Hypothalamus (tissue), 51 donors: Measurements from ENCODE around the gene RAP2C.
A peak's percentile ranks its signal among the peaks of the same experiment; 100 is the strongest.
"Not testable (repeated sequence)": the region's sequence is repeated elsewhere in the genome, so short reads cannot be mapped to it uniquely, and the experiment has no call there.

Experiments
- DNase-seq, 51 donors: peaks; one replicate each; lab custom pipeline; 2025; lab: John Stamatoyannopoulos, UW

Gene RAP2C

DNA sequence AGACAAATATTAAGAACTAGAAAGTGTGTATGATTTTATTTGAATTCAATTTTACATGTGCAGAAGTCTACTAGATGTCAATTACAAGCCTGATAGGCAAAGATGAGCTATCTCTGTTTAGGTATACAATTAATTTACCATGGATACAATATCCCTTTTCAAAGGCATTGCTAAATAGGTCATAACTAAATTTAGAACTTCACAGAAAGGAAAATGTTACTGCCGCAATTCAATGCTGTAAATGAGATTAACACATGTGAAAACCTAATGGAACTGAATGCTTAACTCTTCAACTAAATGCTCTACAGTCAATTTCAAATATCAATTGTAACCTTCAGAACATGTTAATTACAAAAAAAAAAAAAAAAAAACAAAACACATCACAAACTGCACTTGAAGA, 14.6 kb downstream of the RAP2C start:
- DNase-seq, result no peak

DNA sequence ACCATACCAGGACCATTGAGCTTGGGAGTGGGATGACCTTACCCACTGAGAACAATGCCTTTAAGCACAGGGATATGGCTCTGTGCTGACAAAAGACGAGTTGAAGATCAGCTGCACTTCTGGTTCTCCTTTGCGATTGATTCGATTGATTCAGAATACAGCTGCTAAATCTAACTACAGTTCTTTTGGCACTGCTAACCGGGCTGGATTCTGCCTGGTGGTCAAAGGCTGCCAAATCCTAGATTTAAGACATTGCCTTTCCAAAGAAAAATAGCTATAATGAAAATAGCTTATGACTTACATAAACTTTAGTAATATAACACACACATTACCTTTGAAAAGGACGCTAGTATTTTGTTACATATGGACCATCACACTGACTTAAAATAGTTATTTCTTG, 18.3 kb downstream of the RAP2C start:
- DNase-seq, result no peak

- DNase-seq, result no peak
Measured at GRCh38 chrX:132199941-132200340, 19.3 kb downstream of the RAP2C start.

DNA sequence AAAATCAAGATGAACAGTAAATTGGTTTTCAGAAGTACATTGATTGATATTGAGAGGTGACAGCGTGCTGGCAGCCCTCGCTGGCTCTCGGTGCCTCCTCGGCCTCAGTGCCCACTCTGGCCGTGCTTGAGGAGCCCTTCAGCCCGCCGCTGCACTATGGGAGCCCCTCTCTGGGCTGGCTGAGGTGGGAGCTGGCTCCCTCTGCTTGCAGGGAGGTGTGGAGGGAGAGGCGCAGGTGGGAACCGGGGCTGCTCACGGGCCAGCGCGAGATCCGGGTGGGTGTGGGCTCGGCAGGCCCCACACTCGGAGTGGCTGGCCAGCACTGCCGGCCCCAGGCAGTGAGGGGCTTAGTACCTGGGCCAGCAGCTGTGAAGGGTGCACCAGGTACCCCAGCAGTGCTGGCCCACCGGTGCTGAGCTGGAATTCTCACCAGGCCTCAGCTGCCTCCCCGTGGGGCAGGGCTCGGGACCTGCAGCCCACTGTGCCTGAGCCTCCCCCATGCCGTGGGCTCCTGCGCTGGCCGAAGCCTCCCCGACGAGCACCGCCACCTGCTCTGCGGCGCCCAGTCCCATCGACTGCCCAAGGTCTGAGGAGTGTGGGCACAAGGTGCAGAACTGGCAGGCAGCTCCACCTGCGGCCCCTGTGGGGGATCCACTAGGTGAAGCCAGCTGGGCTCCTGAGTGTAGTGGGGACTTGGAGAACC, 25.2 kb downstream of the RAP2C start:
- no peak for DNase-seq

DNA sequence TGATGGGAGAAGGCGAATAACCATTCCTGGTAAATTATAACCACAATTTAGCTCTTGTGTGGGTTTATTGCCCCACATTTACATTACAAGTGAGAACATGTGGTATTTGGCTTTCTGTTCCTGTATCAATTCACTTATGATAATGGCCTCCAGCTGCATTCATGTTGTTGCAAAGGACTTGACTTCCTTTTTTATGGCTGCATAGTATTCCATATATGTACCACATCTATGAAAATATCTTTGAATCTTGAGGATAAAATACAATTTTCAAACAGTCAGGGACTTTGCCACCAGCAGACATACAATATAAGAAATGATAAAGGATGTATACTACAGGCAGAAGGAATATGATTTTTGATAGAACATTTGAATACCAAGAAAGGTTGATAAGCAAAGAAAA, 27.3 kb downstream of the RAP2C start:
- no peak for DNase-seq

- no peak for DNase-seq
Measured at GRCh38 chrX:132188175-132188574, 31.1 kb downstream of the RAP2C start.

GRCh38 chrX:132187451-132187850, 31.8 kb downstream of the RAP2C start:
- DNase-seq, result no peak

GRCh38 chrX:132184871-132185270, 34.4 kb downstream of the RAP2C start:
- DNase-seq, result no peak

- DNase-seq, result peak in 6 of 51 donors; percentile 0 to 1 (median 0)
Measured at GRCh38 chrX:132181364-132181763, 37.9 kb downstream of the RAP2C start.

- no peak for DNase-seq
Measured at GRCh38 chrX:132180929-132181328, 38.3 kb downstream of the RAP2C start.

GRCh38 chrX:132173647-132174046, 45.6 kb downstream of the RAP2C start:
- DNase-seq, result no peak

DNA sequence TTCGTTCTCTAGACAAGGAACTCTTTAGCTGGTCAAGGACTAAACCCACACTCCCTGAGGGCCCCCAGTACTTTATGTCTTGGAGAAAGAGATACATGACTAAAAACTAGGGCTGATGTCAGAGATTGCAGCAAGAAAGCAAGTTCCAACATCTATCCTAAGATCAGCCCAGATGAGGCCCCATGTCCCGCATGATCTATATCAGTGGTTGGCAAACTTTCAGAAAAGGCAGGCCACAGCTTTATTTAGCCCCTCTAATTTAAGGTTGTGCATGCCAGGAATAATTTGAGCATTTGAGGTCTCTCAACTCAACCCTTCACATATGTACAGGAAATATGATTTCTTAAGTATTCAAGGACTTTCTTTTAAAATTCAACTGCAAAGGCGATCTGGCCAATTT, 47.4 kb downstream of the RAP2C start:
- DNase-seq, result no peak

DNA sequence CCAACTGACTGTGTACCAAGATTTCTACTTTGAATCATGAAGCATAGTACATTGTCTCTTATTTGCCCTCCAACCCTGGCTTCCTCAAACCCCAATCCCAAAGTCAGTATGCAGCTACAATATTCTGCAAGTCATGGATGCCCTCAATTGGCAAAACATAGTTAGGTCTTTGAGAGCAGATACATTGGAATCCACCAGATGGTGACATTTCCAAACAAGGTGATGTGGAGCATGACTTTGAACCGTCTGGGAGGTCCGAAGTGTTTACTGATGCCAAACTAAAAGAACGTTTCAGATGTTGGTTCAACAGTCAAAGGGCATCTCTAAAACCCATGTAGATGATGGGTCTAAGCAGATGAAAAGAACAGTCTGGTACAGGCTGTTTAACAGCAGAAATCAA, 47.8 kb downstream of the RAP2C start:
- DNase-seq, result no peak

- no peak for DNase-seq
Measured at GRCh38 chrX:132169554-132169953, 49.7 kb downstream of the RAP2C start.

DNA sequence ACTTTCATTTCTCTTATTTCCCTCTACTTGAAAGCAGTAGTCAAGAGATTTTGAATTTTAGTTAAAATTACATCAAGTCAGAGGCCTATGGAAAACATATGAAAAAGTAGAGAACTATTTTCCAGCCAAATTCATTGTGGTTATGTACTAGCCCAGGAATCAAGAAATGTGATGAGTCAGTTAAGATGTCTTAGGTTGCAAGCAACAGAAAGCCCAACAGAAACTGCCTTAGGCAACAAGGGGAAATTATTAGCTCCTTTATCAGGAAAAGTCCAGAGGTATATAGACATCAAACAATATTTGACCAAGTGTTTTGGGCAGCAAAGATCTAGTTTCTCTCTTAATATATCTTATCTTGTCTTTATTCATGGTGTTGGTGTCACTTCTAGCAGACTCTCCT, 53.6 kb downstream of the RAP2C start:
- DNase-seq, result no peak

DNA sequence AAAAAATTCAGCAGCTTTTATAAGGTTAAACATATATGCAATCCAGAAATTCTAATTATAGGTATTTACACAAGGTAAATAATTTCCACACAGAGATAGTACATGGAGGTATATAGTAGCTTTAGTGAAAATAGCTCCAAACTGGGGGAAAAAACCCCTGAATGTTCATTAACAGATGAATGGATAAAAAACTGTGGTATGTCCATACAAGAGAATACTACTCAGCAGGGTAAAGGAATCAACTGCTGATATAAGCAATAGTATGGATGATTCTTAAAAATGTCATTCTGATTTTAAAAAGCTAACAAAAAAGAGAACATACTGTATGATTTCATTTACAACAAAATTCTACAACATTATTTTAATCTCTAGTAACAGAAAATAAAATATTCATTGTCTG, 54.2 kb downstream of the RAP2C start:
- no peak for DNase-seq

- not testable (repeated sequence) for DNase-seq
Measured at GRCh38 chrX:132163094-132163493, 56.2 kb downstream of the RAP2C start.

DNA sequence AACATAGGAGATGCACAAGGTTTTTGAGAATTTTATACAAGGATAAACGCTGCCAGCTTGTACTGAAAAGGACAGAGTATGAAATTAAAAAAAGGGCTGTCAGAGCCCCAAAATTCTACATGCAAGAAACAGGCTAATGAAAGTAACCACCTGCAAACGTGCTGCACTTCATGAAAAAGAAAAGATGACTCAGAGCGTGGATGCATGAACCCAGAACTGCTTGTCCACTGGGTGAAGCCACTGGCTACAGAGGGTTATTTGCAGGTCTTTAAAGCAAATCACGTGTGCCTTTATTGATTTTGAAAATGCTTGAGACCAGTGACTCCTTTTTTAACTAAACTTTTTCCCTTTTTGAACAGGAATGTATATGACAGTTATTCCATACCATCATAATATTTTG, 66.1 kb downstream of the RAP2C start:
- DNase-seq, result no peak
